ENCODE results near the gene IL12A.

DNA sequence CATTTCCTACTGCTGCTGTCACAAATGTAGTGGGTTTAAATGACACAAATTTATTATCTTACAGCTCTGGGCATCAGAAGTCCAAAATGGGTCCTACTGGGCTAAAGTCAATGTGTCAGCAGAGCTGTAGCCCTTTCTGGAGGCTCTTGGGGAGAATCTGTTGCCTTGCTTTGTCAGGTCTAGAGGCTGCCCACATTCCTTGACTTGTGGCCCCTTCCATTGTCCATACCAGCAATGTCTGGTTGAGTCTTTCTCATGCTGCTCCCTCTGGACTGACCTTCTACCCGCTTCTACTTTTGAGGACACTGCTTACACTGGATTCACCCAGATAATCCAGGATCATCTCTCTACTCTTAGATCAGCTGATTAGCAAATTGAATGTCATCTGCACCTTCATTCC is 3.0 kb downstream of the IL12A start:
- TF ChIP-seq POLR2A (IDR thresholded peaks at IDR 0.05) (no peak), POLR2AphosphoS5 (IDR thresholded peaks at IDR 0.05; ENCODE audit: insufficient read depth in 1 of 2, low read depth in 1 of 2) (no peak)

Measured in vagina (tissue), 2 donors.